Measurements from ENCODE around the gene LOXL3.

Gene LOXL3, protein sequence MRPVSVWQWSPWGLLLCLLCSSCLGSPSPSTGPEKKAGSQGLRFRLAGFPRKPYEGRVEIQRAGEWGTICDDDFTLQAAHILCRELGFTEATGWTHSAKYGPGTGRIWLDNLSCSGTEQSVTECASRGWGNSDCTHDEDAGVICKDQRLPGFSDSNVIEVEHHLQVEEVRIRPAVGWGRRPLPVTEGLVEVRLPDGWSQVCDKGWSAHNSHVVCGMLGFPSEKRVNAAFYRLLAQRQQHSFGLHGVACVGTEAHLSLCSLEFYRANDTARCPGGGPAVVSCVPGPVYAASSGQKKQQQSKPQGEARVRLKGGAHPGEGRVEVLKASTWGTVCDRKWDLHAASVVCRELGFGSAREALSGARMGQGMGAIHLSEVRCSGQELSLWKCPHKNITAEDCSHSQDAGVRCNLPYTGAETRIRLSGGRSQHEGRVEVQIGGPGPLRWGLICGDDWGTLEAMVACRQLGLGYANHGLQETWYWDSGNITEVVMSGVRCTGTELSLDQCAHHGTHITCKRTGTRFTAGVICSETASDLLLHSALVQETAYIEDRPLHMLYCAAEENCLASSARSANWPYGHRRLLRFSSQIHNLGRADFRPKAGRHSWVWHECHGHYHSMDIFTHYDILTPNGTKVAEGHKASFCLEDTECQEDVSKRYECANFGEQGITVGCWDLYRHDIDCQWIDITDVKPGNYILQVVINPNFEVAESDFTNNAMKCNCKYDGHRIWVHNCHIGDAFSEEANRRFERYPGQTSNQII

DNA sequence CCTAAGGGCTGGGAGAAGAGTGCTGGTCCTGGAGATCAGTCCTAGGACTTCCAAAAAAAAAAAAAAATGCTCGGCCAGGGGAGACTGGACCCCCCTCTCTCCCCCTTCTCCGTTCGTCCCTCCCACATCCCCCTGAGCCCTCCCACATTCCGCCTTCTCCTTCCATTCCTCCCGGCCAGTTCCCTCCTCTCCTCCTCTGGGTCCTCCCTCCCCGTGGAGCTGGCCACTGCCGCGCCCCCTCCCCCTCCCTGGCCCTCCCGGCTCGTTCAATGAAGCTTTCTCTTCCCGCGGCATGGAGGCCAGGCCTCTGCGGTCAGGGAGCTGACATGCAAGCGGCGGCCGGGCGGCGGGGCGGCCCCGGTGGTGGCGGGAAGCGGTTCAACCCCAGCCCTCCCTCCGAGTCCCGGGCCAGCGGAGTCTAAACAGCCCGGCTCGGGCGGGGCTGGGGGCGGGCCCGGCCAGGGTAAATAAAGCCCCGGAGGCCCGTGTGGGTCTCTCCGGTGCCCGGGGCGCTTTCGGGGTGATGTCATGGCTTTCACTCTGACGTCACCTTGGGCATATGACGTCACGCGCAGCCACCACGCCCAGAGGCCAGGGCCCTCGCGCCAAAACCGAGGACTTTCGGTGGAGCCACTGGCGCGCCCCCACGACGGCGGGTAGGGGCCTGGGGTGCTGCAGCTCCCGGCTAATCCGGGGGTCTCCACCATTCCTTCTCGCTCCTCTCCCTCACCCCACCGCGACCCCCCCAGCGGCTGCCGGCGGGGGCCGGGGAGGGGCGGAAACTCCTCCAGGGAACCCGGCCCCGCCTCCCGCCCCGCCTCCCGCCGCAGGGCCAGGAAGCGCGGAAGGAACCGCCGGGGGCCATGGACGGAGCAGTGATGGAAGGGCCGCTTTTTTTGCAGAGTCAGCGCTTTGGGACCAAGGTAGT is at the start of gene LOXL3, which contains the start of gene DOK1:
Gene LOXL3 (minus strand): TSS at position 51 of the 928 bp plus-strand sequence. CDS start 1,308 bp downstream, outside the sequence.
Gene DOK1 (plus strand): TSS at position 829 of the 928 bp plus-strand sequence. CDS start 35 bp downstream, at position 864.
- DNase-seq: peak; percentile 97

DNA sequence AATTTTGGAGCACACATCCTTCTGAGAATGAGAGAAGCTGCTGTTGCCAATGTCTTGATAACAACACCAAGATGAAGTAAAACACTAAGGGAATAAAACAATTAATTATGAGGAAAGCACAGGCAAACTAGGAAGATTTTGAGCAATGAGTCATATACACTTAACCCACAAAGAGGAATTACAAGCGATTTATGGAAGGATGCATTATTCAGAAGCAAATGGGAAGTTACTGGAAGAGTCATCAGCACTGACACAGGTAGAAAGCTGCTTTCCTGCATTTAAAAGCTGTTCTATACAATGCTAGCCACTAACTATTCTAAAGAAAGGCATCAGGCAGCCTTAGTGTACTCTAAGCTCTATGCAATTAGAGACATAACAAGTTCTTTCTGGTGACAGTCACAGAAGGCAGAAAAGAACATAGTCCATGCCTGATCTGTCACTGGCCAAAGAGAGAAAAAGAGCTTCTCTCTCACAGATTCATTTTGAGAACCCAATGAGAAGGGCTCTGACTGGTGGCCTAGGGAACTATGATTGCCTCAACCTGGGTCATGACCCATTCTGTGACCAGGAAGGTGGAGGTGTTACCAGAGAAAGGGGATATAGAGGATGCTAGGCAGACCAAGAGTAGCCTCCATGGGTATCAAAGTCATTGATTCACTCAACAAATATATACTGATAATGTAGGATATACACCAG is 49.0 kb upstream of the LOXL3 start:
- no peak for DNase-seq

DNA sequence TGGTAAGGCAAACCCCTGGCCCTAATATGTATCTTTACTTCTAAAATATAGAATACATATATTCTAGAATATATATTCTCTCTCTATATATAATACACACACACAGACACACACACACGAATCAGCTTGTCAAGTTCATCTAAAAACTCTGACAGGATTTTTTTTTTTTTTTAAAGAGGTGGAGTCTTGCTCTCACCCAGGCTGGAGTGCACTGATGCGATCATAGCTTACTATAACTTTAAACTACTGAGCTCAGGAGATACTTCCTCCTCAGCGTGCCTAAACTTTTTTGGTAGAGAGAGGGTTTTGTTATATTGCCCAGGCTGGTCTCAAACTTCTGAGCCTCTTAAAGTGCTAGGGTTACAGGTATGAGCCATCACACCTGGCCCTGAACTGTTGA is 45.9 kb upstream of the LOXL3 start:
- DNase-seq: no peak

DNA sequence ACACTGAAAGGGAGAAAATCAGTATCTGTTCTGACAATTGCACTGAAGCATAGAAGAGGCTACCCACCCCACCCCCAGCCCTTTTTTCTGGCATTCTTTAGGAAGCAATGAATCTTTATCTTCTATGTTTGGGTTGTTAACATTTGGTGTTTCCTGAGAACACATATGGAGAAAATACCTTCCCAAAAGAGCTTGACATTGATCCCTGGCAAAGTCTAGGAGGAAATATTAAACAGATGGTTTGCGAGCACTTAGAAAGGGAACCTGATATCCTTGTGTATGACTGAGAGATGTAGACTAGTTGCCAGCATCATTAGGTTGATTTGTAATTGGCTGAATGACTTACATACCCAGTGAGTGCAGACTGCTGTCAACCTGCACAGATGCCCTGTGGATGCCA is 43.7 kb upstream of the LOXL3 start:
- DNase-seq: no peak

DNA sequence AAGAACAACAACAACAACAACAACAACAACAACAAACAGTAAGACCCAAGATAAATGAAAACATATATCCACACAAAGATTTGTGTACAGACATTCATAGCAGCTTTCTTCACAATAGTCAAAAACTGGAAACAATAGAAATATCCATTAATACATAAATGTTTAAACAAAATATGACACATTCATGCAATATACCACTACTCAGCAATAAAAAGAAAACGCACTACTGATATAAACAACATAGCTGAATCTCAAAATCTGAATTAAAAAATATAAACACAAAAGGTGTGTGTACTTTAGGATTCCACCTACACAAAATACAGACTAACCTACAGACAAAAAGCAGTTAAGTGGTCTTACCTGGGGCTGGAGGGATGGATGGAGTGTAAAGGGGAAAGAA is 42.8 kb upstream of the LOXL3 start:
- DNase-seq: no peak

DNA sequence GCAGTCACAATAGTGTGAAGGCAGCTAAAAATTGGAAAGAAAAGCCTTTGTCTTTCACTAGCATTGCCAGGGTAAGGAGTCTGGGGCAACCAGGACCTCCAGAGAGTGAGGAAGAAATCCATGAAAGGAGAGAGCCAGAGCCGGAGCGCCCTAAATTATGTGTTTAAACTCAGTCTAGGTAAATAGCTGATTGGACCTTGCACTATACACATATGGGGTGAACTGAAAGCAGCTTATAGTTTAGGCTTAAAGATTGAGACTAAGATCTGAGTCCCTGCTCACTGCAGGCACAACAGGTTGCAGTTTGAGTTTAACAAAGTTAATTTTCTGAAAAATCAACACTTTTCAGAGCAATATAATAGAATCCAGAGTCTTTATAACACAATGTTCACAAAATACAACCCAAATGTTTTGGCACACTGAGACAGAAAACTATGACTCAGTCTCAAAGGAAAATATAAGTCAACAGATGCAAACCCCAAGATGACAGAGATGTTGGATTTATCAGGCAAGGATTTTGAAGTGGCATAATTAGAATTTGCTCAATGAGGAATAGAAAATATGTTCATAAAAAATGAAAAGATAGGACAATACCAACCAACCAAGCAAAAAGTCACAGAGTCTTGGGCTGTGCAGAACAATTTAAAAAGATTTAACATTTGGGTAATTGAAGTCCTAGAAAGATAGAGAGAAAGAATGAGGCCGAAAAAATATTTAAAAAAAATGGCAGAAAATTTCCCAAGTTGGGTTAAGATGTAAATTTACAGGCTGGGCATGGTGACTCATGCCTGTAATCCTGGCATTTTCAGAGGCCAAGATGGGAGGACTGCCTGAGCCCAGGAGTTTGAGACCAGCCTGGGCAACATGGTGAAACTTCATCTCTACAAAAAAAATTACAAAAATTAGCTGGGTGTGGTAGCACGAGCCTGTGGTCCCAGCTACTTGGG is 40.4 kb upstream of the LOXL3 start:
- no peak for DNase-seq

DNA sequence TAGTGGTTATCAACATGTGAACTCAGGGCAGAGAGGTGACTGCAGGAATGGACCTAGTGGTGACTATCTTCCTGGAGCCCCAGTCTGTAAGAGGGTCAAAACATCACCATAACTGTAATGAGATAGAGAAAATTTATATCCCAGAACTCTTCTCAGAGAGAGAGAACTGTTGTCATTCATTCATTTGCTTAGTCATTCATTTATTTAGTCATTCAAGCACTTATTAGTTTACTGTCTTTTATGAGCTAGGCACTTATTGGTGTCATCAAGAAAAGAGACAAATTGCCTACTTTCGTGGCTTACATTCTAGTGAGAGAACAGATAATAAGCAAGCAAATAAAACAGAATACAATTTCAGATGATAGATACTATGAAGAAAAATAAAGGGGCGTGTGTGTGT is 34.9 kb upstream of the LOXL3 start:
- no peak for DNase-seq

DNA sequence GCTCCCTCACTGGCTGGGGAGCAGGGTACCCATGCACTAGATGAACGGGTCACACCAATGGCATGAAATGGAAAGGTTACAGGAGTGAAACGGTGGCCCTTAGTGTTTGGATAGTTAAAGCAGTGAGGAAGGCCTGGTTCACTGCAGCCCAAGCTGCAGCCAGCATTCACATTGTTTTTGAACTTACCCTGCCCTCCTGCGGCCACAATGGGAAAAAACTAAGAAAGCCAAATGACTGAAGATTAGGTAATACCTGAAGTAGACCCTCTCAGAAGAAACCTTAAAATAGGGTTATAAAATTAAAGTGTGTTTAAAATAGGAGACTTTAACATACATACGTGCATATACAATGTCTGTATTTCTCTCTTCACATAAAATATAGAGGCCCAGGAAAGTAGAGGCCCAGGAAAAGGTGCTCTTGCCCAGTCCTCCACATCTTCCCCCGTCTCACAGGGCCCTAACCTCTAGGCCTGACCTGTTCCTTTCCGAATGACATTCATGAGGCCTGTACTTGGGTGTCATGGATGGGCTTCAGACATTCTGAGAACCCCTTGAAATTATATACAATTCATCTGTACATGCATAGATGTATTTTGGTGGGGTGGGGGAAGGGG is 34.0 kb upstream of the LOXL3 start:
- peak; percentile 79 for DNase-seq

DNA sequence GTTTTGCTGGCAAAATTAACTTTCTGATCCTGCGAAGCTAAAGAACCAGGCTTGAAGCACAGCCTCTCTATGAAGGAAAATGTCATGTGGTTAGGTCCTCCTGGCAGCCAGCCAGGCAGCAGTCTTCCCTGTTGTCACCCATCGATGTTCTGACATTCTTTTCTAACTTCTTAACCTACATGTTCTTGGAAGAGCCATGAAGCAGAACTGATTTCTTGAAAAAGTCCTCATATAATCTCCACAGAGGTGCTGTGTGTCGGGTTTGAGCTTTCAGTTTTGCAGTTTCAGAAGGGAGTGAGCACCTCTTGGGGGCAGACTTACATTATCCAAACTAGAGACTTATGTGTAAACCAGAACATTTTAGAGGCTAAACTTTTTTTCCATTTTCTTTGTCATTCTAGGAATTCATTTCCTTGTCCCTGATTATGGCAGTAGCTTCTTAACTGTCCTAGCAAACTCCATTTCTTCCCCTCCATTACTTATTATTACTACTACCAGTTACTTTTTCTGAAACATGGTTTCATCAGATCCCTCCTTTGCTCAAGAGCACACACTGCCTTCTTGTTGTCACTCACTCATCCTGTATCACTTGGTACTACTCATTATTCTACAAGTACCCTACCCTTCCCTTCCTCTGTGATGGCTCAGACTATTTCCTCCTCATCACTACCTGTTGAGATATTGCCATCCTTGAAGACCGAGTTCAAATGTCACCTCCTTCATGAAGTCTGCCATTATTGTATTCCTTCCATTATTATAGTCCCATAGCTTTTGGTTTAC is 31.9 kb upstream of the LOXL3 start:
- no peak for DNase-seq

DNA sequence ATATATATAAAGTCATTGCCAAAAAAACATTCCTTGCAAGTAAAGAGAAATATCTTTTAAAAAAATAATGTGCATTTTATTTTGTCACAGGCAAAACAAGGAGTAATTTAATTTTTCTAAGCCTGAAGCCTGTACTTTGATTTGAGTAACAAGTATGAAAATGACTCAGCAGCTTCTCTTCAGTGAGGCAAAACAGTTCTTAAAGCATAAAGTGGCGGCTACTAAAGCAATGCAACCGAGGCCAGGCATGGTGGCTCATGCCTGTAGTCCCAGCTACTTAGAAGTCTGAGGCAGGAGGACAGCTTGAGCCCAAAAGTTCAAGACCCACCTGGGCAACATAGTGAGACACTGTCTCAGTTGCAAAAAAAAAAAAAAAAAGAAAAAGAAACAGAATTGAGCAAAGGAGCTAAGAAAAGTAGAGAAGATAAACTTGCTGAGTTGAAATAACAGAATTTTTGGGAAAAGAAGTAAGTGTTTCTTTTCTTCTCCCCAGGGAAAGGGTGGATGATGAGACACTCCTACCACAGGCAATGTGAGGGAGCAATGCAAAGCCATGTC is 30.4 kb upstream of the LOXL3 start:
- no peak for DNase-seq

DNA sequence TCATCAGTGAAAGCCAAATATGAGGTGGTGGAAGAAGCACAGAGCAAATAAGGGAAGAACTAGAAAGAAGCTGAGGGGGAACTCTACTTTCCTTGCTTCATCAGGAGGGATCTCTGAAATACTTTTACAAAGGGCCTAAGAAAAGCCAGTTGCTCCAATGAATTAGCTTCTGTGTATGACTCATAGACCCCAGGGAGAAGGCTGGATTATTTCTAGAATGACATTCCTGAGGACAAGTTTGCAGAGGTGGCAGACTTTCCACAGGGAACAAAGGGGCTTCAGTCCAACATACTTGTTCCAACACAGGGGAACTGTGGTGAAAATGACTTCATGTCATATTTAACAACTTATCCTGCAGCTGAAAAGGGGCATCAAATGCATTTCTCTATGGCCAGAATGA is 29.8 kb upstream of the LOXL3 start:
- DNase-seq: peak; percentile 78

DNA sequence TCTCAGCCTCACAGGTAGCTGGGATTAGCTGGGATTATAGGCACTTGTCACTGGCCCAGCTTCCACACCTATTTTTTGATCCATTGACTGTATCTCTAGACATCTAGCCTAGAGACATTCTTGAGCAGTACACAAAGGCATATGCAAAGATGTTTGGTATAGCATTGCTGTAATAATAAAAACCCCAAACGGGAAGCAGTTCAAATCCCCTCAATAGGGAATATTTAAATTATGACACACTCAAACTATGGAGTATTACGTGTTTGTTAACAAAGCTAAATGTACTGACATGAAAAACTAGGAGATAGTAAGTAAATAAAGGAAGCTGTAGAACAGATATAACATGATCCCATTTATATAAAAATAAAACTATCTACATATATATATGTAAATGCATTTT is 28.4 kb upstream of the LOXL3 start:
- DNase-seq: no peak

DNA sequence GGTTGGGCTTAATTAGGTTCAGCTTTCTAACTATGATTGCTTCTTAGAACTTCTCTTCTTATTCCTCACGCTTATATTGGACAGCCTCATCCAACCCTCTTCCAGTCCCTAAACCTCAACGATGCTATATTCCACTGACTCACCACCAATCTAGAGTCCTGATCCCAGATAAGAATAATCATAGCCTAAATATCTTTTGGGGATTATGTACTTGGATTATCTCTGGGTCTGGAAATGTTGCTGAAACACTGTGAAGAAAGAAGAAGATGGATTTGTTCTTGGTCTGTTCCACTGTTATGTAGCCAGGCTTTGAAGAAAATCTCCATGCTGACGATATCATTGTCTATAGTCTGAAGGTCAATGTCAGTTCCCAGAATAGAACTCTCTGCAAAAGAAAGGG is 27.7 kb upstream of the LOXL3 start:
- no peak for DNase-seq

DNA sequence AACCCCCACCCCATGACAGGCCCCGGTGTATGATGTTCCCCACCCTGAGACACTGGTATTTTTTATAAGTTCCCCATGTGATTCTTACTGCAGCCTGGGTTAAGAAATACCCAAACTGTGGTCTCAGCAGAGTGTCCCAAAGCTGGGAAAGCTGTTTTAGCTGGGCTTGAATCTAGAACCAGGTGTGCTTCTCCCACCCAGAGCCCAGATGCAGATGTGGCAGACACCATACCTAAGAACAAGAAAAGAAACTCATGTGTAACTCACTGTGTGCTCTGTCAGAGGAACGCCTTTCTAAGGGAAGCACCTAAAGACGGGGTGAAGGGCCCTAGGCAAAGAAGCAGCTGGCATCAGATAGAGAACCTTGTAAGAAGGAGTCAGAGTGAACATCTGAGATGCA is 24.7 kb upstream of the LOXL3 start:
- no peak for DNase-seq

DNA sequence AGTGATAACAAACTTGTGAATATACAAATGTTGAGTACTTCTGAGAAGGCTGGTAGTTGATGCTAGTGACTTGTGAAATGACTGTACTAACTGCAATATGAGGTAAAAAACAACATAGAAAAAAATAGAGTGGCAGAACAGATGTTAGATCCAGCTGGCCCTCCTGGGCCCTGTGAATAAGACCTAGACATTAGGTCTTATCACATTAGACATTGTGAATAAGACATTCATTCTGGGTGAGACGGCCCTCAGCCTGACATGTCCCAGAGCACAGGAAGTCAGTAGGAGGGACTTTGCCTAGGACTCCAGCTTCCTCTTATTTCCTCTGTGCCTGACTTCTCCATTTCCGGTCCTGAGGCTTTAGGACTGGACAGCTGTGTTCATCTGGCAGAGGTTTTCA is 23.7 kb upstream of the LOXL3 start:
- DNase-seq: no peak

DNA sequence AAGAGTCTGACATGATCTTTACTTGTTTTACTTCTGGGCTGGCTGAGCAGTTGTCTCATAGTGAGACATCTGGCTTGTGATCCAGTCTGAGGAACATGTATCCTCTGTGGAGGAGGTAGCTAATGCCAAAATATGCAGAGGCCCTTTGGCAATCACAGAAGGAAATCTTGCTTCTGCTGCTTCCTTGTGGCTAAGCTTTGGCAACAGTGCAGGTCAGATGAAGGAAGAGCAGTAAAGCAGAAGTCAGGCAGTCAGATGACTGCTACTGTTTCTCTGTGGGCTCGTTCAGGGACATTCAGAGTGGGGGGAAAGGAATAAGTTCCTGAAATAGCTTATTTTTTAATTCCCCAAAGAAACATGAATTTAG is 23.1 kb upstream of the LOXL3 start:
- DNase-seq: no peak

DNA sequence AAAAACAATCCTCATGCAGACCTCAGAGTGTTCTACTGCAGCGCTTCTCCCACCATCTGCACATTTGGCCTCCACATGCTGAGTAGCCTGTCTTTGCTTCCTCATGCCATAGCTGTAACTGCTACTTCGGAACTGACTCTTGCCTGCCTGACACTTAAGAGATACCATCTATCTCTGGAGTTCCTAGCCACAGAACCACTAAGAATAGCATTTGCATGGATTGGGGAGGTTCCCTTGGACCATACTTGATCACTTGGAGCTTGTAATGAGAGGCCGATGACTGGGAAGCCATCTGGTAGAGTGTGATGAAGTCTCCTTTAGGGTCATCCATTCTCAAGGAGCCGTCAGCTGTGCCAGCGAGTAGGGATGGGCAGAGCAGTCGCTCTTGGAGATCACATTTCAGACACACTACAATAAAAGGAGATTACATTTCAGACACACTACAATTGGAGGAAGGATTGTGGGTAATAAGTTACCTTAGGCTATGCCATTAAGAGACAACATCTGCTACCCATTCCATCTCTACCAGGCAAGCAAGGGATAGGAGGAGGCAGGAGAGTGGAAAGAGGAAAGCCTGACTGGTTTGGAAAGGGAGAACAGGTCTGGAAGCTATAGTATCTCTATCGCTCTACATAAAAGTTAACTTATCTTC is 22.6 kb upstream of the LOXL3 start:
- no peak for DNase-seq

DNA sequence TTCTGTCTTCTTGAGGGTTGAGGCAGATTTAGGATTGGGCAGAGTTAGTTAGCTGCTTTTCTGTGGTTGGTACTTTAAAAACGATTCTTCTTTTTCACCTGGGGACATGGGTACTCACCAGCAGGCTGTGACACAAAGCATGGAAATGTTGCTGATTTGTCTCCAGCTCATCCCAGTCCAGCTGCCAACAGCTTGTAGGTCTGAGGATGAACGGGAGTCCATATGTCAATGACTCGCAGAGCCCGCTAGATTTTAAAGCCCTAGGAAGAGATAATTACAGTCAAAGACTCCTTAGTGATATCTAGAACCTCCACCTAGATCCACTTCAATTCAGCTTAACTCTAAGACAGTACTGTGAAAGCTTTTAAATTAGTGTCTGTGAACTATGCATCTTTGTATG is 21.6 kb upstream of the LOXL3 start:
- DNase-seq: no peak

All from islet precursor cell (in vitro differentiated cells).